HepG2 (cell line): ENCODE measurements around the gene UNC5CL. TPM values are rescaled to one million over a fixed set of nuclear protein-coding genes. Genes with fewer than 3 reads are reported as not detected.

ENCODE experiments used
- ATAC-seq: fragments of 200-7000 bp; cut with Tn5 transposase; 3 replicates; pipeline ENCODE4 v1.9.1; 2020; ENCODE audit warnings: mild to moderate bottlenecking, moderate library complexity
- BruUV-seq: library from RNA; stranded (reverse); fragments of 400-500 nt; replicated peaks from 2 replicates; lab custom pipeline; 2021; lab: Mats Ljungman, UMichigan
- CTCF ChIA-PET: fragments of 300-600 bp; formaldehyde crosslinking; extraction: SDS; loops from one replicate; lab custom pipeline; 2021; ENCODE audit warnings: low total read pairs, inconsistent platforms, low intra/inter-chr PET ratio; lab: Yijun Ruan, JAX
- POLR2A ChIA-PET: fragments of 350-600 bp; sonication (Branson Sonifier 250); formaldehyde crosslinking; loops from one replicate; lab custom pipeline; 2020; ENCODE audit warnings: antibody characterized with exemption, inconsistent platforms; lab: Yijun Ruan, JAX
- DNase-seq: peaks from one replicate; pipeline ENCODE4 v3.0.0-alpha.2; 2015; ENCODE audit warnings: low spot score
- FAIRE-seq: peaks from 3 replicates; lab custom pipeline; 2011; peaks lifted over from hg19 to GRCh38; lab: Jason Lieb, UNC
- H2AFZ ChIP-seq: one replicate; pipeline ENCODE4 v1.6.1; 2011; ENCODE audit warnings: low read length, inconsistent platforms
- H3K27ac ChIP-seq: fragments of 300-600 bp; 3 replicates; pipeline ENCODE4 v1.8.0; 2011; ENCODE audit warnings: mixed run types, mild to moderate bottlenecking, mixed read lengths, low read length, inconsistent platforms; ENCODE audit not compliant: insufficient read depth; ENCODE audit errors: extremely low read length
- H3K27me3 ChIP-seq, 2 experiments: fragments of 200-600 bp in 1 of 2; 2 replicates in 1 of 2; 3 replicates in 1 of 2; pipeline versions ENCODE4 v1.6.0 to v1.8.0; 2011; ENCODE audit warnings: low read length in 2 of 2, mild to moderate bottlenecking in 2 of 2, moderate library complexity in 2 of 2, inconsistent platforms in 1 of 2; ENCODE audit not compliant: insufficient read depth in 2 of 2, control insufficient read depth in 1 of 2
- H3K36me3 ChIP-seq, 2 experiments: fragments of 200-600 bp in 1 of 2; replicated peaks in 1 of 2; 2 replicates in 1 of 2; 3 replicates in 1 of 2; pipeline versions ENCODE4 v1.5.1 to v1.8.0; 2011; ENCODE audit warnings: low read length in 2 of 2, inconsistent platforms in 1 of 2; ENCODE audit not compliant: insufficient read depth in 2 of 2, control insufficient read depth in 1 of 2
- H3K4me1 ChIP-seq: 2 replicates; pipeline ENCODE4 v1.5.1; 2012; ENCODE audit warnings: low read length, inconsistent platforms; ENCODE audit not compliant: insufficient read depth
- H3K4me2 ChIP-seq: 2 replicates; pipeline ENCODE4 v1.6.0; 2011; ENCODE audit warnings: low read depth, low read length, inconsistent platforms
- H3K4me3 ChIP-seq, 3 experiments: fragments of 200-600 bp in 1 of 3; sonication (generic), shearing (Covaris generic) in 1 of 3; replicated peaks in 1 of 3; 2 replicates each; pipeline ENCODE4 v1.5.1; 2011 to 2016; ENCODE audit warnings: low read length in 3 of 3, inconsistent platforms in 2 of 3, low read depth in 2 of 3, mild to moderate bottlenecking in 2 of 3, control low read depth in 1 of 3, mixed read lengths in 1 of 3; ENCODE audit not compliant: insufficient read depth in 1 of 3
- H3K79me2 ChIP-seq: one replicate; pipeline ENCODE4 v1.6.1; 2011; ENCODE audit warnings: low read length, inconsistent platforms; ENCODE audit not compliant: insufficient read depth
- H3K9ac ChIP-seq: 2 replicates; pipeline ENCODE4 v1.6.0; 2011; ENCODE audit warnings: mild to moderate bottlenecking, low read depth, low read length, inconsistent platforms; ENCODE audit not compliant: insufficient read depth
- H3K9me3 ChIP-seq: 2 replicates; pipeline ENCODE4 v1.5.1; 2012; ENCODE audit warnings: mild to moderate bottlenecking, low read length
- H4K20me1 ChIP-seq: 2 replicates; pipeline ENCODE4 v1.6.0; 2011; ENCODE audit warnings: inconsistent platforms, mild to moderate bottlenecking, low read length, moderate library complexity; ENCODE audit not compliant: insufficient read depth
- BCL6 ChIP-seq: IDR thresholded peaks from 2 replicates; pipeline ENCODE4 v1.6.1; 2016; ENCODE audit warnings: missing genetic modification reagents, missing compliant biosample characterization
- HNF4A ChIP-seq: sonication (generic); formaldehyde crosslinking; IDR thresholded peaks from 2 replicates; pipeline ENCODE4 v1.4.0; 2020; ENCODE audit warnings: missing genetic modification reagents
- HNRNPLL ChIP-seq: fragments of 200-400 bp; formaldehyde crosslinking; IDR thresholded peaks from 2 replicates; pipeline ENCODE4 v1.6.1; 2017; ENCODE audit warnings: mild to moderate bottlenecking, low read depth, low read length; ENCODE audit not compliant: poor library complexity, severe bottlenecking
- MTF1 ChIP-seq: sonication (generic); formaldehyde crosslinking; IDR thresholded peaks from 2 replicates; pipeline ENCODE4 v1.5.0; 2020; ENCODE audit warnings: missing genetic modification reagents
- NKX3-1 ChIP-seq: sonication (generic); formaldehyde crosslinking; IDR thresholded peaks from 2 replicates; pipeline ENCODE4 v1.5.0; 2020; ENCODE audit warnings: missing genetic modification reagents
- ZC3H4 ChIP-seq: sonication (generic); formaldehyde crosslinking; IDR thresholded peaks from 2 replicates; pipeline ENCODE4 v1.4.0; 2020; ENCODE audit warnings: missing genetic modification reagents, borderline replicate concordance
- ZNF468 ChIP-seq: sonication (generic); formaldehyde crosslinking; IDR thresholded peaks from 2 replicates; pipeline ENCODE4 v1.8.0; 2022; ENCODE audit warnings: mild to moderate bottlenecking, moderate library complexity, missing genetic modification reagents
- ZNF616 ChIP-seq: sonication (generic); formaldehyde crosslinking; IDR thresholded peaks from 2 replicates; pipeline ENCODE4 v1.5.0; 2020; ENCODE audit warnings: low read depth, mild to moderate bottlenecking, missing genetic modification reagents
- in situ Hi-C: cut with HindIII; loops from 2 replicates; pipeline ENCODE4 v1.10.0; 2017; ENCODE audit warnings: low pct_unique_long_range_greater_than_20kb; ENCODE audit not compliant: extremely low pct_ligation_motif_present
- intact Hi-C: fragments of 100-400 bp; cut with micrococcal nuclease; formaldehyde crosslinking; loops from one replicate; pipeline ENCODE4 v1.10.0; 2022; ENCODE audit not compliant: unreplicated experiment
- polyA plus RNA-seq, 8 experiments: library from polyadenylated mRNA; depleted of rRNA in 3 of 8; stranded (reverse) in 7 of 8; unstranded in 1 of 8; fragments of >200 nt; fragmentation: Illumina TruSeq in 4 of 8; extraction: Trizol in 4 of 8; gene quantifications; 2 replicates each; pipeline versions ENCODE4 v1.2.1 to v1.2.3, GENCODE V29; 2011 to 2016; ENCODE audit warnings: low read depth in 4 of 8, missing spikeins in 1 of 8, mixed read lengths in 1 of 8; ENCODE audit not compliant: insufficient read depth in 1 of 8
- total RNA-seq, 5 experiments: library from RNA; depleted of rRNA; stranded (reverse); fragments of >200 nt; fragmentation: Illumina TruSeq; extraction: Trizol; gene quantifications; 2 replicates each; pipeline ENCODE4 v1.2.3, GENCODE V29; 2016; ENCODE audit warnings: low read depth in 1 of 5
- TF ChIP-seq, protein P1 (sequence below): sonication (generic); formaldehyde crosslinking; IDR thresholded peaks from 2 replicates; pipeline ENCODE4 v1.4.0; 2020; ENCODE audit warnings: mild to moderate bottlenecking, missing genetic modification reagents
- TF ChIP-seq, protein P2 (sequence below): conservative IDR thresholded peaks from 2 replicates; pipeline ENCODE4 v1.6.1; 2018; ENCODE audit warnings: missing genetic modification reagents

UNC5CL gene
- total and polyA plus RNA-seq, 2 of the 13 experiments (the other 11 are each of a cell fraction or from before 2014, with no cell fraction given) = 2.4 to 2.5 TPM

DNA sequence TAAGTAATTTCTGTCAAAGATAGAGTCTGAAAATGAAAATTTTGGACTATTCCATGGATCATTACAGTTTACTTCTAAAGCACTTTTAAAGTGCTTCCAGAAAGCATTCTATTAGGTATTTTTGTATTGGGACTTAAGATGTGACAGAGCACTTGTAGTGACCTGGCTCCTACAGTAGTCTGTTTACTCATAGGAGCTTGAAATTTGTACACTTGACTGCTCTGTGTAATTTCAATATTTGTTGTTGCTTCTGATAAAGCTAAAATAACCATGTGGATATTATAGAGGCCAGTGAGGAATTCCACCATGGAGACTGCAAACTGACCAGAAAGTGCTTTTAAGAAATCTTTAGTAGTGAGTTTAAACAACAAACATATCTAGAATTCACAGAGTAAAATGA is 44.1 kb upstream of the UNC5CL start:
- Histone ChIP-seq H3K9ac (no peak overlapping the region), H3K36me3 (peaks cover 21 to 83% of the 10 kb centered on the region in 2 experiments), H3K4me2 (no peak overlapping the region), H4K20me1 (no peaks in the 10 kb centered on the region), H3K79me2 (peaks cover 32% of the 10 kb centered on the region), H3K9me3 (no peaks in the 10 kb centered on the region), H3K4me3 (no peak overlapping the region), H2AFZ (no peak overlapping the region), H3K27ac (no peak overlapping the region), H3K4me1 (no peaks in the 10 kb centered on the region), H3K27me3 (no peaks in the 10 kb centered on the region)
- ChIA-PET CTCF (no interaction called here), POLR2A (no interaction called here)
- BruUV-seq = no TSS peak
- TF ChIP-seq NKX3-1 (CRISPR knock-in tag) = no peak
- no peak for TF ChIP-seq MTF1 (CRISPR knock-in tag)
- TF ChIP-seq, protein P1, sequence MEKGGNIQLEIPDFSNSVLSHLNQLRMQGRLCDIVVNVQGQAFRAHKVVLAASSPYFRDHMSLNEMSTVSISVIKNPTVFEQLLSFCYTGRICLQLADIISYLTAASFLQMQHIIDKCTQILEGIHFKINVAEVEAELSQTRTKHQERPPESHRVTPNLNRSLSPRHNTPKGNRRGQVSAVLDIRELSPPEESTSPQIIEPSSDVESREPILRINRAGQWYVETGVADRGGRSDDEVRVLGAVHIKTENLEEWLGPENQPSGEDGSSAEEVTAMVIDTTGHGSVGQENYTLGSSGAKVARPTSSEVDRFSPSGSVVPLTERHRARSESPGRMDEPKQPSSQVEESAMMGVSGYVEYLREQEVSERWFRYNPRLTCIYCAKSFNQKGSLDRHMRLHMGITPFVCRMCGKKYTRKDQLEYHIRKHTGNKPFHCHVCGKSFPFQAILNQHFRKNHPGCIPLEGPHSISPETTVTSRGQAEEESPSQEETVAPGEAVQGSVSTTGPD = no peak
- no peak for TF ChIP-seq ZNF468 (CRISPR knock-in tag)
- TF ChIP-seq ZC3H4 = no peak
- no peak for TF ChIP-seq HNRNPLL
- TF ChIP-seq BCL6 (CRISPR knock-in tag) = no peak
- no peak for TF ChIP-seq HNF4A (CRISPR knock-in tag)
- TF ChIP-seq ZNF616 (CRISPR knock-in tag) = no peak
- TF ChIP-seq, protein P2, sequence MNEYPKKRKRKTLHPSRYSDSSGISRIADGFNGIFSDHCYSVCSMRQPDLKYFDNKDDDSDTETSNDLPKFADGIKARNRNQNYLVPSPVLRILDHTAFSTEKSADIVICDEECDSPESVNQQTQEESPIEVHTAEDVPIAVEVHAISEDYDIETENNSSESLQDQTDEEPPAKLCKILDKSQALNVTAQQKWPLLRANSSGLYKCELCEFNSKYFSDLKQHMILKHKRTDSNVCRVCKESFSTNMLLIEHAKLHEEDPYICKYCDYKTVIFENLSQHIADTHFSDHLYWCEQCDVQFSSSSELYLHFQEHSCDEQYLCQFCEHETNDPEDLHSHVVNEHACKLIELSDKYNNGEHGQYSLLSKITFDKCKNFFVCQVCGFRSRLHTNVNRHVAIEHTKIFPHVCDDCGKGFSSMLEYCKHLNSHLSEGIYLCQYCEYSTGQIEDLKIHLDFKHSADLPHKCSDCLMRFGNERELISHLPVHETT = no peak
- no peak for ATAC-seq
- no peak for FAIRE-seq
- no peak for DNase-seq
- intact Hi-C loops = no loop called here
- in situ Hi-C loops = no loop called here
